K562 (cell line): ENCODE data around the gene SUOX. TPM values are rescaled to one million over a fixed set of nuclear protein-coding genes. Genes with fewer than 3 reads are reported as not detected.
A peak's percentile ranks its signal among the peaks of the same experiment; 100 is the strongest.

Source experiments
- ATAC-seq: fragments of 200-7000 bp; cut with Tn5 transposase; 3 replicates; pipeline ENCODE4 v1.9.1; 2020; ENCODE audit warnings: moderate library complexity
- BruUV-seq: library from RNA; stranded (reverse); fragments of 400-500 nt; replicated peaks from 2 replicates; lab custom pipeline; 2021; lab: Mats Ljungman, UMichigan
- CTCF ChIA-PET: fragments of 300-600 bp; formaldehyde crosslinking; extraction: SDS; loops from one replicate; lab custom pipeline; 2021; ENCODE audit warnings: low intra/inter-chr PET ratio; lab: Yijun Ruan, JAX
- POLR2A ChIA-PET: fragments of 300-600, 350-650 bp; sonication (Branson Sonifier 250); formaldehyde crosslinking; extraction: SDS; loops from one replicate; lab custom pipeline; 2021; ENCODE audit warnings: antibody characterized with exemption, inconsistent platforms; lab: Yijun Ruan, JAX
- DNase-seq, 4 experiments: peaks; one replicate each; pipeline versions ENCODE4 v3.0.0 to v3.0.0-alpha.2; 2011 to 2018; ENCODE audit warnings: low spot score in 3 of 4, mixed read lengths in 3 of 4; ENCODE audit errors: extremely low read depth in 1 of 4
- FAIRE-seq: peaks from 2 replicates; lab custom pipeline; 2011; peaks lifted over from hg19 to GRCh38; lab: Jason Lieb, UNC
- H2AFZ ChIP-seq: 2 replicates; pipeline ENCODE4 v1.6.0; 2011; ENCODE audit warnings: low read depth, low read length, control low read depth, inconsistent platforms
- H3K27ac ChIP-seq: fragments of 200-600 bp; 3 replicates; pipeline ENCODE4 v1.8.0; 2011; ENCODE audit warnings: low read depth, mild to moderate bottlenecking, control low read depth, inconsistent platforms, low read length, moderate library complexity, mixed read lengths; ENCODE audit errors: extremely low read depth
- H3K27me3 ChIP-seq, 2 experiments: fragments of 300-600 bp in 1 of 2; 2 replicates in 1 of 2; 3 replicates in 1 of 2; pipeline versions ENCODE4 v1.6.0 to v1.8.0; 2011; ENCODE audit warnings: inconsistent platforms in 2 of 2, low read length in 2 of 2, mild to moderate bottlenecking in 1 of 2, mixed read lengths in 1 of 2, moderate library complexity in 1 of 2; ENCODE audit not compliant: control insufficient read depth in 2 of 2, insufficient read depth in 2 of 2
- H3K36me3 ChIP-seq: fragments of 300-600 bp; 3 replicates; pipeline ENCODE4 v1.8.0; 2011; ENCODE audit warnings: mild to moderate bottlenecking, low read length, inconsistent platforms; ENCODE audit not compliant: control insufficient read depth, insufficient read depth
- H3K4me1 ChIP-seq, 2 experiments: fragments of 200-600 bp in 1 of 2; replicated peaks in 1 of 2; 2 replicates in 1 of 2; 3 replicates in 1 of 2; pipeline versions ENCODE4 v1.5.1 to v1.8.0; 2011; ENCODE audit warnings: inconsistent platforms in 2 of 2, low read length in 2 of 2, mild to moderate bottlenecking in 1 of 2, mixed read lengths in 1 of 2, moderate library complexity in 1 of 2; ENCODE audit not compliant: control insufficient read depth in 2 of 2, insufficient read depth in 2 of 2
- H3K4me2 ChIP-seq: 2 replicates; pipeline ENCODE4 v1.6.1; 2011; ENCODE audit warnings: low read length, control low read depth, inconsistent platforms, mixed read lengths; ENCODE audit not compliant: insufficient read depth
- H3K4me3 ChIP-seq: fragments of 200-600 bp; sonication (generic), shearing (Covaris generic); 2 replicates; pipeline ENCODE4 v1.5.1; 2016; ENCODE audit warnings: control low read depth, inconsistent platforms
- H3K79me2 ChIP-seq: fragments of 200-600 bp; 3 replicates; pipeline ENCODE4 v1.8.0; 2011; ENCODE audit warnings: low read length, inconsistent platforms; ENCODE audit not compliant: control insufficient read depth, insufficient read depth
- H3K9ac ChIP-seq, 2 experiments: 2 replicates each; pipeline versions ENCODE4 v1.6.0 to v1.6.1; 2011; ENCODE audit warnings: low read depth in 2 of 2, low read length in 2 of 2, control low read depth in 1 of 2, inconsistent platforms in 1 of 2, mild to moderate bottlenecking in 1 of 2, mixed read lengths in 1 of 2; ENCODE audit not compliant: insufficient read depth in 1 of 2
- H3K9me1 ChIP-seq: one replicate; pipeline ENCODE4 v1.6.0; 2011; ENCODE audit warnings: inconsistent platforms, mild to moderate bottlenecking, low read length, moderate library complexity; ENCODE audit not compliant: control insufficient read depth, insufficient read depth
- H3K9me3 ChIP-seq: replicated peaks from 2 replicates; pipeline ENCODE4 v1.5.1; 2011; ENCODE audit warnings: low read depth, low read length, inconsistent platforms; ENCODE audit not compliant: control insufficient read depth, insufficient read depth
- H4K20me1 ChIP-seq: replicated peaks from 2 replicates; pipeline ENCODE4 v1.6.1; 2011; ENCODE audit warnings: low read length, inconsistent platforms, mixed read lengths; ENCODE audit not compliant: control insufficient read depth, insufficient read depth
- GABPA ChIP-seq: fragments of 200-800 bp; sonication (Bioruptor generic); conservative IDR thresholded peaks from 2 replicates; pipeline ENCODE4 v1.6.1; 2016; ENCODE audit warnings: low read depth, missing genetic modification characterization, missing compliant biosample characterization
- JUND ChIP-seq, 2 experiments: IDR thresholded peaks; 2 replicates in 1 of 2; 3 replicates in 1 of 2; pipeline ENCODE4 v1.6.1; 2011; ENCODE audit warnings: borderline replicate concordance in 2 of 2, low read depth in 2 of 2, low read length in 2 of 2, improper control_type of control experiment in 1 of 2, missing biosample characterization in 1 of 2, missing genetic modification characterization in 1 of 2, missing genetic modification reagents in 1 of 2
- KAT7 ChIP-seq: sonication (generic); formaldehyde crosslinking; IDR thresholded peaks from 2 replicates; pipeline ENCODE4 v1.8.0; 2022; ENCODE audit warnings: missing genetic modification reagents, mild to moderate bottlenecking, borderline replicate concordance
- NCOA4 ChIP-seq: fragments of 450-650 bp; IDR thresholded peaks from 2 replicates; pipeline ENCODE4 v1.6.1; 2018; ENCODE audit warnings: mild to moderate bottlenecking; ENCODE audit not compliant: partially characterized antibody
- RAD21 ChIP-seq, 2 experiments: fragments of 250-450 bp in 1 of 2; fragments of 450-650 bp in 1 of 2; sonication (Bioruptor Pico) in 1 of 2; formaldehyde crosslinking in 1 of 2; IDR thresholded peaks in 1 of 2; conservative IDR thresholded peaks in 1 of 2; 2 replicates each; pipeline versions ENCODE4 v1.4.0 to v1.8.0; 2020 to 2022; ENCODE audit warnings: mild to moderate bottlenecking in 2 of 2, moderate library complexity in 1 of 2
- REST ChIP-seq, 2 experiments: fragments of 450-650 bp; formaldehyde crosslinking in 1 of 2; IDR thresholded peaks; 2 replicates each; pipeline versions ENCODE4 v1.4.0 to v1.6.1; 2014 to 2020; ENCODE audit warnings: mild to moderate bottlenecking in 2 of 2, borderline replicate concordance in 1 of 2, low read depth in 1 of 2
- SLC30A9 ChIP-seq: fragments of 250-450 bp; sonication (Bioruptor Pico); IDR thresholded peaks from 2 replicates; pipeline ENCODE4 v1.8.0; 2022; ENCODE audit warnings: mild to moderate bottlenecking, moderate library complexity
- SMARCA4 ChIP-seq: fragments of 450-650 bp; IDR thresholded peaks from 2 replicates; pipeline ENCODE4 v1.6.1; 2016
- WGBS: fragments of 100-300 bp; shearing (Covaris generic); methylation state at CpG from one replicate; pipeline ENCODE4 v1.1.6; 2016; ENCODE audit warnings: low coverage, mixed read lengths; ENCODE audit not compliant: insufficient coverage; ENCODE audit errors: missing lambda C conversion rate; 5-methylcytosine and 5-hydroxymethylcytosine counted together
- in situ Hi-C: fragments of 300-500 bp; cut with MboI; formaldehyde crosslinking; loops from 4 replicates; pipeline ENCODE4 v1.15.0; 2018; ENCODE audit warnings: inconsistent platforms, mixed read lengths
- intact Hi-C: fragments of 100-400 bp; cut with micrococcal nuclease; formaldehyde crosslinking; loops from 2 replicates; pipeline ENCODE4 v1.14.2; 2022
- polyA plus RNA-seq, 8 experiments: library from polyadenylated mRNA; depleted of rRNA in 4 of 8; stranded (reverse) in 5 of 8; unstranded in 3 of 8; fragments of >200 nt; fragmentation: Nextera tagmentation in 2 of 8; fragmentation: Illumina TruSeq in 1 of 8; extraction: Ambion mirVana in 2 of 8; extraction: Trizol in 1 of 8; gene quantifications; 2 replicates each; pipeline versions ENCODE4 v1.2.1 to v1.2.3, GENCODE V29; 2011 to 2014; ENCODE audit warnings: inconsistent platforms in 1 of 8, missing spikeins in 1 of 8
- total RNA-seq, 7 experiments: library from RNA; depleted of rRNA in 6 of 7; stranded (reverse); fragments of >200 nt in 6 of 7; fragmentation: Illumina TruSeq in 2 of 7; extraction: Trizol in 2 of 7; gene quantifications; 2 replicates each; pipeline versions ENCODE4 v1.2.1 to v1.2.3, GENCODE V29; 2011 to 2021; ENCODE audit warnings: low replicate concordance in 1 of 7
- TF ChIP-seq, protein P1 (sequence below): fragments of 250-450 bp; sonication (Bioruptor Pico); IDR thresholded peaks from 2 replicates; pipeline ENCODE4 v1.5.0; 2021

The SUOX gene
- total and polyA plus RNA-seq, 9 of the 15 experiments (the other 6 are each of a cell fraction or from before 2014, with no cell fraction given) = 9.2 to 39.7 (median 25.4) TPM

- ATAC-seq = peak; percentile 74
- Histone ChIP-seq H3K9me1 (no peaks in the 10 kb centered on the region), H3K4me3 (no peak overlapping the region), H3K4me1 (peaks cover 7 to 10% of the 10 kb centered on the region in 2 experiments; a peak in 4 of 5 replicates), H2AFZ (no peak overlapping the region), H4K20me1 (no peaks in the 10 kb centered on the region; the same call in 1 of the 2 replicates), H3K79me2 (no peaks in the 10 kb centered on the region), H3K36me3 (no peaks in the 10 kb centered on the region), H3K9me3 (no peaks in the 10 kb centered on the region), H3K9ac (no peak overlapping the region), H3K4me2 (no peak overlapping the region), H3K27ac (no peak overlapping the region), H3K27me3 (no peaks in the 10 kb centered on the region)
- FAIRE-seq = peak; percentile 63
- in situ Hi-C loops = no loop called here
- BruUV-seq = no TSS peak
- peak; percentile 43 to 80 (median 66) for DNase-seq
- POLR2A ChIA-PET = interaction anchor here (0.8 to 2.0 kb wide), 8 partner anchors 9 to 40 kb away, joined by 3 to 6 read pairs (median 3); partner anchors contain the start of gene PYM1
- WGBS = 37% methylated on average over 6 of the region's 6 CpGs
- CTCF ChIA-PET = no interaction called here
- intact Hi-C loops = no loop called here
- TF ChIP-seq JUND (IDR thresholded peaks at IDR 0.05; ENCODE audit: borderline replicate concordance, low read depth, low read length) (peak; percentile 92), JUND (tag; IDR thresholded peaks at IDR 0.05; ENCODE audit: borderline replicate concordance, low read depth, low read length) (peak; percentile 89; the same call in 2 of the 3 replicates), KAT7 (CRISPR knock-in tag) (no peak), SMARCA4 (0 out of 2 replicates have a peak, but pooled peaks have one; percentile 31), SLC30A9 (no peak), REST (IDR thresholded peaks at IDR 0.05; ENCODE audit: borderline replicate concordance) (peak; percentile 15; the same call in 1 of the 2 replicates), REST (CRISPR knock-in tag; IDR thresholded peaks at IDR 0.05; ENCODE audit: low read depth) (no peak), RAD21 (CRISPR knock-in tag; conservative IDR thresholded peaks at IDR 0.05 in 1 of 2, IDR thresholded peaks at IDR 0.05 in 1 of 2) (peak in 1 of 2 experiments; percentile 49; a peak in 2 of 4 replicates), GABPA (tag) (no peak), NCOA4 (no peak)
- TF ChIP-seq, protein P1, sequence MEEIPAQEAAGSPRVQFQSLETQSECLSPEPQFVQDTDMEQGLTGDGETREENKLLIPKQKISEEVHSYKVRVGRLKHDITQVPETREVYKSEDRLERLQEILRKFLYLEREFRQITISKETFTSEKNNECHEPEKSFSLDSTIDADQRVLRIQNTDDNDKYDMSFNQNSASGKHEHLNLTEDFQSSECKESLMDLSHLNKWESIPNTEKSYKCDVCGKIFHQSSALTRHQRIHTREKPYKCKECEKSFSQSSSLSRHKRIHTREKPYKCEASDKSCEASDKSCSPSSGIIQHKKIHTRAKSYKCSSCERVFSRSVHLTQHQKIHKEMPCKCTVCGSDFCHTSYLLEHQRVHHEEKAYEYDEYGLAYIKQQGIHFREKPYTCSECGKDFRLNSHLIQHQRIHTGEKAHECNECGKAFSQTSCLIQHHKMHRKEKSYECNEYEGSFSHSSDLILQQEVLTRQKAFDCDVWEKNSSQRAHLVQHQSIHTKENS (CRISPR knock-in tag) = no peak
These were observed 41.1 kb upstream of the SUOX start for GRCh38 chr12:55955800-55956508.
